ENCODE data around the gene WLS. TPM values are rescaled to one million over a fixed set of nuclear protein-coding genes. Genes with fewer than 3 reads are reported as not detected.

Gene WLS
- total RNA-seq, 2 donors from 2014 or later: 51.0 to 55.8 TPM

DNA sequence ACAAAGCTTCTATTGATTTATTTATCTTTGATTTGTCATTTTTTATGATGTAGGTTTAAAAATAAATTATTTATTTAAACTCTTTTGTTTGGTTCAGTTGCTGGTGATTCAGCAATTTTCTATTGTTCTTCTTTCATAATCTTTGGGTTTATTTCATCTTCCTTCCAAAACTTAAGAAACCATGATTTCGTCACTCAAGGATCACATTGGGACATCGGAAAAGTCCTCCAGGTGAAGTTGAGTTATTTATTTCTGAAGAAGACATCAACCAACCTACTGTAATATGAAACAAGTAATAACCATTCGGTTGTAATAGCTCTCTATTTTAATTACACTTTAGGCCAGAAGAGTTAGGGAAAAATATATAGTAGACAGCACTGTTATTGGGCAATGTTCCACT is 23.0 kb upstream of the WLS start:
- H3K27ac ChIP-seq: no peak overlapping the region
- H3K4me3 ChIP-seq: no peak overlapping the region
- DNase-seq (ENCODE audit: low spot score): no peak
- H3K9me3 ChIP-seq: peaks cover 0 to 3% of the 10 kb centered on the region in 2 donors
- no peaks in the 10 kb centered on the region for H3K36me3 ChIP-seq
- no peaks in the 10 kb centered on the region for H3K4me1 ChIP-seq
- TF ChIP-seq, protein P1, sequence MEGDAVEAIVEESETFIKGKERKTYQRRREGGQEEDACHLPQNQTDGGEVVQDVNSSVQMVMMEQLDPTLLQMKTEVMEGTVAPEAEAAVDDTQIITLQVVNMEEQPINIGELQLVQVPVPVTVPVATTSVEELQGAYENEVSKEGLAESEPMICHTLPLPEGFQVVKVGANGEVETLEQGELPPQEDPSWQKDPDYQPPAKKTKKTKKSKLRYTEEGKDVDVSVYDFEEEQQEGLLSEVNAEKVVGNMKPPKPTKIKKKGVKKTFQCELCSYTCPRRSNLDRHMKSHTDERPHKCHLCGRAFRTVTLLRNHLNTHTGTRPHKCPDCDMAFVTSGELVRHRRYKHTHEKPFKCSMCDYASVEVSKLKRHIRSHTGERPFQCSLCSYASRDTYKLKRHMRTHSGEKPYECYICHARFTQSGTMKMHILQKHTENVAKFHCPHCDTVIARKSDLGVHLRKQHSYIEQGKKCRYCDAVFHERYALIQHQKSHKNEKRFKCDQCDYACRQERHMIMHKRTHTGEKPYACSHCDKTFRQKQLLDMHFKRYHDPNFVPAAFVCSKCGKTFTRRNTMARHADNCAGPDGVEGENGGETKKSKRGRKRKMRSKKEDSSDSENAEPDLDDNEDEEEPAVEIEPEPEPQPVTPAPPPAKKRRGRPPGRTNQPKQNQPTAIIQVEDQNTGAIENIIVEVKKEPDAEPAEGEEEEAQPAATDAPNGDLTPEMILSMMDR (IDR thresholded peaks at IDR 0.05): no peak
- H3K27me3 ChIP-seq: no peaks in the 10 kb centered on the region

DNA sequence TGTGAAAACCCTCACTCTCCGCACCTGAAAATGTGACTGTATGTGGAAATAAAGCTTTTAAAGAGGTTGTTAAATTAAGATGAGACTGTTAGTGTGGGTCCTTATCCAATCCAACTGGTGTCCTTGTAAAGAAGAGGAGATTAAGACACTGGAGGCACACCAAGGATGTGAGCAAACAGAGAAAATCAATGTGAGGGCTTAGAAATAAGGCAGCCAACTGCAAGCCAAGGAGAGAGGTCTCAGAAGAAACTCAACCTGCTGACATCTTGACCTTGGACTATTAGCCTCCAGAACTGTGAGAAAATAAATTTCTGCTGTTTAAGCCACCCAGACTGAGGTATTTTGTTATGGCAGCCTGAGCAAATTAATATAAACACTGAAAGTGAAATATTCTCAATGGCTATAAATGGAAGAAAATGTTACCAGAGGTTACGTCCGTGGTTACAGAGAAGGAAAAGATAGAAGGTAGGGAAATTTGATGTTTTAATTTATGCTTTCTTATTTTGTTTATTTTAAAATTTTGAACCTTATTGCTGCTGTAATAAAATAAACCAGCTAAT is 22.4 kb upstream of the WLS start:
- Histone ChIP-seq H3K4me1 (no peaks in the 10 kb centered on the region), H3K36me3 (no peaks in the 10 kb centered on the region), H3K27ac (no peak overlapping the region), H3K9me3 (peaks cover 0 to 3% of the 10 kb centered on the region in 2 donors), H3K27me3 (no peaks in the 10 kb centered on the region), H3K4me3 (no peak overlapping the region)
- TF ChIP-seq, protein P1 (IDR thresholded peaks at IDR 0.05): no peak
- no peak for DNase-seq (ENCODE audit: low spot score)

DNA sequence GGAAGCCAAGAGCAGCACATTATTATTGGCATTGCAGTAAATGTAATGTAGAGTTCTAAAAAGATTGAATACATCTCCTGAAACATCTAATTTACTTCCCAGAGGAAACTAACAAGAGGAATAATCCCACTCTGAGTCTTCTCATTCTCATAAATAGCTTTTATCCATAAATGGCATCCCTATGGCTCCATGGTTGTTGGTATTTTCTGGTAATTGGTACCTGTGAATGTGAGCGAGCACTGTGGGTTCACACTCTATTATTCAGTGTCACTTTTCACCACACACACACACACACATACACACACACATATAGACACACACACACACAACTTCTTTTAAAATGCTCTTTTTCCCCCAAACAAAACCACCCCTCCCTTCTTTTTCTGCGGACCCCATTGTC is 4.7 kb upstream of the WLS start:
- Histone ChIP-seq H3K36me3 (no peaks in the 10 kb centered on the region), H3K9me3 (no peaks in the 10 kb centered on the region), H3K27me3 (no peaks in the 10 kb centered on the region), H3K4me3 (no peak overlapping the region), H3K4me1 (peaks cover 0 to 5% of the 10 kb centered on the region in 2 donors), H3K27ac (no peak overlapping the region)
- no peak for DNase-seq (ENCODE audit: low spot score)
- TF ChIP-seq, protein P1 (IDR thresholded peaks at IDR 0.05): no peak

DNA sequence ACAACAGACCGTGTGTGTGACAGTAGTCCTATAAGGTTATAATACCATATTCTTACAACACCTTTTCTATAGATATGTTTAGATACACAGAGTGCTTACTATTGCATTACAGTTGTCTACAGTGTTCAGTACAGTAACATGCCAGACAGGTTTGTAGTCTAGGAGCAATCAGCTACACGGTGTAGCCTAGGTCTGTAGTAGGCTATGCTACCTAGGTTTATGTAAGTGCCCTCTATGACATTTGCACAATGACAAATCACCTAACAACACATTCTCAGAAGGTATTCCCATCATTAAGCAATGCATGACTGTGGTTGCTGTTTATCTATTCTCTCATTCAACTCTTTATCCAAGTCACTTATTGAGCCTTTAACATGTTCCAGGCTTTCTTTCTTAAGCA is 1.8 kb upstream of the WLS start:
- Histone ChIP-seq H3K36me3 (no peaks in the 10 kb centered on the region), H3K27ac (no peak overlapping the region), H3K9me3 (no peaks in the 10 kb centered on the region), H3K4me1 (peaks cover 0 to 22% of the 10 kb centered on the region in 2 donors), H3K27me3 (no peaks in the 10 kb centered on the region), H3K4me3 (no peak overlapping the region)
- DNase-seq (ENCODE audit: low spot score): no peak
- TF ChIP-seq, protein P1 (IDR thresholded peaks at IDR 0.05): no peak

DNA sequence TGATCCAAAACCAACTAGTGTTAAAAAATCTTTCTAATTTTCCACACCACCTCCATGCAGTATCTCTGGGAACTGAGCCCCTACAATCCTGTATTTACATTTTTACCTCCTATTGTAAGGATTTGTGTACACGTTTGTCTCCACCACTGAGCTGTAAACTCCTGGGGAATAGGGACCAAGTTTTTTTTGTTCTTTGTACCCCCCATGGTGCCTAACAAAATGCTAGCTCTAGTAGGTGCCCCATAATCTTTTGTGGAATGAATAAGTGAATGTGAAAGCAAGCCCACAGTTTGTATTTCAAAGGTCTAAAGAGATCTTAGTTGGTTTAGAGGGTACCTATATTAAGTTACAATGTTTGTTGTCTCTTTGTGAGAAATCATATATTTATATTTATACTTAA is 879 bp upstream of the WLS start:
- peak overlapping the region; percentile 85 to 91 for H3K27ac ChIP-seq
- TF ChIP-seq, protein P1 (IDR thresholded peaks at IDR 0.05): no peak

More for the DNA sequence above, 879 bp upstream of the WLS start:
- no peaks in the 10 kb centered on the region for H3K9me3 ChIP-seq
- no peak for DNase-seq (ENCODE audit: low spot score)
- peaks cover 0 to 25% of the 10 kb centered on the region in 2 donors for H3K4me1 ChIP-seq
- H3K4me3 ChIP-seq: peak overlapping the region in 1 of 2 donors; percentile 79
- no peaks in the 10 kb centered on the region for H3K36me3 ChIP-seq
- no peaks in the 10 kb centered on the region for H3K27me3 ChIP-seq

Measured in right atrium auricular region (tissue), 2 donors.